Measurements from ENCODE around the gene GALNT18.

DNA sequence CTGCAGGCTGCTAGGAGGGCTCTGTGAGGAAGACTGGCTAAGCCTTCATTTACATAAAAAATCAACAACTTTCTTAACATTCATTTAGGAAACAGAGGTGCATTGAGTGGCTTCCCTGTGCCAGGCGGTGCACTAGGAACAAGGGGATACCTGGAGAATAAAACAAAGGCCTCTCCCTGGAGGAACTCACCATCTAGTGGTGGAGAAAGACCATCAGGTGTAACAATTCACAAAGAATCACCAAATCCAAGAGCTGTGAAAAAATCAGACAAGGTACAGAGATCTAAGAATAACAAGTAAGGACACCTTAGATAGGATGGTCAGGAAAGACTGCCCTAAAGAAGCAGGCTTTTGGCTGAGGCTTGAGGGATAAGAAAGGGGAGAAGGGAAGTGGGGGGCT lies 309.1 kb downstream of the GALNT18 start:
- TF ChIP-seq, protein P1, sequence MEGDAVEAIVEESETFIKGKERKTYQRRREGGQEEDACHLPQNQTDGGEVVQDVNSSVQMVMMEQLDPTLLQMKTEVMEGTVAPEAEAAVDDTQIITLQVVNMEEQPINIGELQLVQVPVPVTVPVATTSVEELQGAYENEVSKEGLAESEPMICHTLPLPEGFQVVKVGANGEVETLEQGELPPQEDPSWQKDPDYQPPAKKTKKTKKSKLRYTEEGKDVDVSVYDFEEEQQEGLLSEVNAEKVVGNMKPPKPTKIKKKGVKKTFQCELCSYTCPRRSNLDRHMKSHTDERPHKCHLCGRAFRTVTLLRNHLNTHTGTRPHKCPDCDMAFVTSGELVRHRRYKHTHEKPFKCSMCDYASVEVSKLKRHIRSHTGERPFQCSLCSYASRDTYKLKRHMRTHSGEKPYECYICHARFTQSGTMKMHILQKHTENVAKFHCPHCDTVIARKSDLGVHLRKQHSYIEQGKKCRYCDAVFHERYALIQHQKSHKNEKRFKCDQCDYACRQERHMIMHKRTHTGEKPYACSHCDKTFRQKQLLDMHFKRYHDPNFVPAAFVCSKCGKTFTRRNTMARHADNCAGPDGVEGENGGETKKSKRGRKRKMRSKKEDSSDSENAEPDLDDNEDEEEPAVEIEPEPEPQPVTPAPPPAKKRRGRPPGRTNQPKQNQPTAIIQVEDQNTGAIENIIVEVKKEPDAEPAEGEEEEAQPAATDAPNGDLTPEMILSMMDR (IDR thresholded peaks at IDR 0.05) = no peak
- no peak for TF ChIP-seq POLR2AphosphoS5 (IDR thresholded peaks at IDR 0.05)

Data from prostate gland (tissue), 2 donors.